SU-DHL-6 (cell line): ENCODE measurements around the gene NMNAT2.
"Not testable (repeated sequence)": the region's sequence is repeated elsewhere in the genome, so short reads cannot be mapped to it uniquely, and the experiment has no call there.

Source experiments
- CTCF ChIP-seq: fragments of 200-600 bp; sonication (generic); IDR thresholded peaks from one replicate; pipeline ENCODE4 v1.5.1; 2017; ENCODE audit warnings: antibody characterized with exemption, mild to moderate bottlenecking, low read length, moderate library complexity; ENCODE audit not compliant: insufficient read depth, poor library complexity, severe bottlenecking
- EZH2phosphoT487 ChIP-seq: fragments of 200-600 bp; sonication (generic), shearing (Covaris generic); conservative IDR thresholded peaks from 2 replicates; pipeline ENCODE4 v1.6.1; 2018; ENCODE audit warnings: mild to moderate bottlenecking, antibody characterized with exemption, low read length, moderate library complexity, mixed read lengths

- not testable (repeated sequence) for TF ChIP-seq CTCF, EZH2phosphoT487
These were observed 16.6 kb downstream of the NMNAT2 start for GRCh38 chr1:183401565-183401964.
